ENCODE measurements around the gene CAST.

DNA sequence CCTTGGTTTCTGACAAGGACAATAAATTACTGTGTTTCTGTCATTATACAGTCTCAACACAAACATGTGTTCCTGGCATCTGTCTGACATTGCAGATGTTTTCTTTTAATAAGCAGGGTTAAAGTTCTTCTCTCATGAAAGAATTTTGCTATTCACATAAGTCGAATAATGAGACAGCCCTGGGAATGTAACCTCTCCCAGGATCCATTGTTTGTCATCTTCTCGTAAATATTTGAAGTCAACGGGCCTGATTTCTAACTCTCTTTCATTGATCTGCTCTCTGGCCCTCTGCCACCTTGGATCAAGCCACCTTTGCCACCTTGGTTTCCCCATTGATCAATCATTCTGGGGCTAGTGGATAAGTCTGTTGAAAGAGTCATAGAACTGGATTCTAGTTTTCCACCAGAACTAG, 12.9 kb upstream of the CAST start:
- TF ChIP-seq, protein P1, sequence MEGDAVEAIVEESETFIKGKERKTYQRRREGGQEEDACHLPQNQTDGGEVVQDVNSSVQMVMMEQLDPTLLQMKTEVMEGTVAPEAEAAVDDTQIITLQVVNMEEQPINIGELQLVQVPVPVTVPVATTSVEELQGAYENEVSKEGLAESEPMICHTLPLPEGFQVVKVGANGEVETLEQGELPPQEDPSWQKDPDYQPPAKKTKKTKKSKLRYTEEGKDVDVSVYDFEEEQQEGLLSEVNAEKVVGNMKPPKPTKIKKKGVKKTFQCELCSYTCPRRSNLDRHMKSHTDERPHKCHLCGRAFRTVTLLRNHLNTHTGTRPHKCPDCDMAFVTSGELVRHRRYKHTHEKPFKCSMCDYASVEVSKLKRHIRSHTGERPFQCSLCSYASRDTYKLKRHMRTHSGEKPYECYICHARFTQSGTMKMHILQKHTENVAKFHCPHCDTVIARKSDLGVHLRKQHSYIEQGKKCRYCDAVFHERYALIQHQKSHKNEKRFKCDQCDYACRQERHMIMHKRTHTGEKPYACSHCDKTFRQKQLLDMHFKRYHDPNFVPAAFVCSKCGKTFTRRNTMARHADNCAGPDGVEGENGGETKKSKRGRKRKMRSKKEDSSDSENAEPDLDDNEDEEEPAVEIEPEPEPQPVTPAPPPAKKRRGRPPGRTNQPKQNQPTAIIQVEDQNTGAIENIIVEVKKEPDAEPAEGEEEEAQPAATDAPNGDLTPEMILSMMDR (IDR thresholded peaks at IDR 0.05 in 8 of 11, conservative IDR thresholded peaks at IDR 0.05 in 3 of 11), result no peak
- TF ChIP-seq POLR2AphosphoS5 (IDR thresholded peaks at IDR 0.05), result no peak
- TF ChIP-seq POLR2A (IDR thresholded peaks at IDR 0.05), result no peak

All from spleen (tissue), 7 donors.